HG02610 (cell line): ENCODE data around the gene CTNND2.
A peak's percentile ranks its signal among the peaks of the same experiment; 100 is the strongest.

Experiments
- ATAC-seq: cut with Tn5 transposase; IDR thresholded peaks from one replicate; pipeline ENCODE4 v1.9.1; 2021; ENCODE audit warnings: mild to moderate bottlenecking, moderate library complexity; ENCODE audit not compliant: unreplicated experiment

CTNND2 gene

DNA sequence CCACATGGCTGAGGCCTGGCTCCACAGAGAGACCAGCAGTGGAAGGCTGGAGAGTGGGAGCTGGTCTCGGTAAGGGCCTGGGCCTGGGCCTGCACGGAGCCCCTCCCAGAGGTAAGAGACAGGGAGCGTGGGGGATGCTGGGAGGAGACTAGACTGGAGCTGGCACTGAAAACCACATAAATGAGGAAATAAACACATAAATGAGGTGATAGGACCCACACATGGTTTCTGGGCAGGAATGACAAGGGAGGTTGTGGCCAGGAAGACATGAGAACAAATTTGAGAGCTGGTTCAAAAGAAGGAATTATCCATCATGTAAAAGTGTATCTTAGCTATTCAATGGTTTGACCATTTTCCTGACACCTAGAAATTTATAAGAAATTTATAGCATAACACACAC, 691.5 kb downstream of the CTNND2 start:
- ATAC-seq: no peak

DNA sequence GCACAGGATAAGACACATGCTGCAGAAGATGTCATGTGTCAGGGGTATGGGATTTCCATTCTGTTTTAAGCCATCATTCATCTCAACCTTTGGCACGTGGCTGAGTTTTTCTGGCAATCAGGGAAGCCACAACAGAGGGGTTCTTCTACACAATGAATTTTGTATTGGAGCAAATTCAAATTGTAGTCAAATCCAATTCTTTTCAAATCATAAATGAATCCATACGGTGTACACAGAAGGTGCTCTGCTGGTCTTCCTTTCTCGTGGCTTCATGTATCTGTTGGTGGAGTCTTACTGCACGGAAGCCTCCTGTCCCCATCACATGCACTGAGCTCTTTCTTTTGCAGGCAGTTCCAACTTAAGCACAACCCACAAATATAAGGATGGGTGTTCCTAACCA, 706.5 kb downstream of the CTNND2 start:
- no peak for ATAC-seq

DNA sequence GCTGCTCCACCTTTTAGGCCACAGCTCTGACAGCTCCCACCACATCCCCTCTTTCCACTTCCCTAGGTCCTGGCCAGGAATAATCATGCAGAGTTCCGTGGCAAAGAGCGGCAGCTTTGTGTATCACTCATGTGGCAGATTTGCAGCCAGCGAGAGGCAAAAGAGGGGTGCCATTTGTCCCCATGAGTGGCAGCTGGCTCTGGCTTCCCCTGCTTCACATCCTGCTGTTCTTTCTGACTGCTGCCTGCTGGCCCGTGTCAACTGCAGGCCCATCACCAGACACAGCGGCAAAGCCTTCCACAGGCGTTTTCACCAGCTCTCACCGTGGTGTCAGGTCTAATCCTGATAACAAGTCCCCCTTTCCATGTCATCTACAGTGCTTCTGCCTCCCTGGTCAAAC, 712.6 kb downstream of the CTNND2 start:
- ATAC-seq: no peak

DNA sequence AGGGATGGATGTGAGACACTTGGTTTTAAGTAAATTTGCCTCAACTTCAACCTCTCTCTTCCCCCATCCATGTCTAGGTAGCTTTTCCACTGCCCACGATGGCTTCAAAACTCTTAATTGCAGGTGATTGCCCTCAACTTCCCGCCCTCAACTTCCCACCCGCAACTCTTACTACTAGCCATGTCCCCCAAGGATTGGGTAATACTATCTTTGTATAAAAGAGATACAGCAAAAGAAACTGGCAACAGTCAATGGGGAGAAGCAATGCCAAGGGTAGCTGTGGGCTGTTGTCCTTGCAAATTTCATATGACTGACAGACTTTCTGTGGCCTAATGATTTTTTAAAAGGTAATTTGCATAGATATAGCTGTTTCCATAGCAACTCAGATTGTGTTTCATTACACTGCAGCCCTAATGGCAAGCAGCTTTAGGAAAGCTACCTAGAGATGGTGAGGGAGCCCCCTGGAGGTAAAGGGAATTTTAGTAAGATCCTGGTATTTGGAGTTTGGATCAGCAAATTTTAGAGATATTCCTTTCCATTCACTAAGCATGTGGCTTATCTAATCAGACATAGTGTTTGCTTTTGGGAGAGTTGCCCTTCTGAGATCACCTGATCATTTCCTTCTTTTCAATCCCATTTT, 721.7 kb downstream of the CTNND2 start:
- peak; percentile 66 for ATAC-seq

DNA sequence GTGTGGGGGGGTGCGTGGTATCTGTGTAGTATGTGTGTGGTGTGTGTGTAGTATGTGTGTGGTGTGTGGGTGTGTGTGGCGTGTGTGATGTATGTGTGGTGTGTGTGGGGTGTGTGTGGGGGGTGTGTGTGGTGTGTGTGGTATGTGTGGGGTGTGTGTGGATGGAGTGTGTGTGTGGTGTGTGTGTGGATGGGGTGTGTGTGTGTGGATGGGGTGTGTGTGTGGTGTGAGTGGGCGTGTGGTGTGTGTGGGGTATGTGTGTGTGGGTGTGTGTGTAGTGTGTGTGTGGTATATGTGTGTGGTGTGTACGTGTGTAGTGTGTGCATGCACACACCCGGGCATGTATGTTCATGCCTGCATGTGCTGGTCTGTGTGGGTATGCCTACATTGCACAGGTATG, 722.3 kb downstream of the CTNND2 start:
- ATAC-seq: no peak

DNA sequence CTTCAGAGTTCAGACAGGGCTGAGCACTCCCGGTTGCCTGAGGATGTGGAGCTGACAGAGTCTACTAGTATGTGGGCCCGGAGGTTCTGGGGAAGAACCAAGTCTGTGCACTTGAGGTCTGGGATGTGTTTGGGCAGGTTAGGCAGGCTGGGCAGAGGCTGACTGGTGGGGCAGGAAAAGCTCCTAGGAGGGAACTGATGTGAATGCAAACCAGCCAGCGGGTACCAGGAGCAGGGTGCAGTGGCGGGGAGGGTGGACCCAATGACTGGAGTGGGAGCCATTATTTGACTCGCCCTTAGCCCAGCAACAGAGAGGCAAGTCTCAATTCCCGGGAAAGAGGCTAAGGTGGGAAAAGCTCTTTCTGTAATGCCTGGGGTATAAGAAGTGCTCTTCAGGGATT, 723.4 kb downstream of the CTNND2 start:
- no peak for ATAC-seq

DNA sequence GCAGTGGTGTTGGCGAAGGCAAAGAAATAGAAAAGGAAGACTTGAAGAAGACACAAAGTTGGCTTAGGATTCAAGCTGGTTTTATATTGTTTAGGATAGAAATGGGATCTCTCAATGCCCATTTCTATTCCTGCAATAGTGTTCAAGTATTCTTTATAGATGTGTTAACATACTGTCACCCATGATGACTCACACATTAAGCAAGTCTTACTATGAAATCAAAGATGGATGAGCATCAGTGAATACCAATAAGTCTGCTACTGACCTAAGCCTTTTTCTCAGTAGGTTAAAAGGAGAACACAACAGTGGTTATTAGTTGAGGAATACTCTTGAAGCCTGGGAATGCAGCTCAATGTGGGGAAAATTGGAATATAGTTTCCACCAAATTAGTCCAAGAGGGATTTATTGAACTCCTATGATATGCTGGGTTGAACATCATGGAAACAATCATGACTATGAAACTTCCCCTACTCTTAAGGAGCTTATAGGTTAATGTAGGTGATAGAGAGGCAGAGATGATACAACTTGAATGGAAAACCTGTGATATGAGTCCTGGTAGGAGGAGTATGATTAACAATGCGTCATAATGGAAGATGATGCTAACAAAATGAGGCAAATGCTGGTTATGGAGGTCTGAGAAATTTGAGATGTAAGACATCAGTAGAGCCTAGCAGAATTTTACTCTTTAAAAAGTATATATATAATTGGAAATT, 726.1 kb downstream of the CTNND2 start:
- no peak for ATAC-seq

DNA sequence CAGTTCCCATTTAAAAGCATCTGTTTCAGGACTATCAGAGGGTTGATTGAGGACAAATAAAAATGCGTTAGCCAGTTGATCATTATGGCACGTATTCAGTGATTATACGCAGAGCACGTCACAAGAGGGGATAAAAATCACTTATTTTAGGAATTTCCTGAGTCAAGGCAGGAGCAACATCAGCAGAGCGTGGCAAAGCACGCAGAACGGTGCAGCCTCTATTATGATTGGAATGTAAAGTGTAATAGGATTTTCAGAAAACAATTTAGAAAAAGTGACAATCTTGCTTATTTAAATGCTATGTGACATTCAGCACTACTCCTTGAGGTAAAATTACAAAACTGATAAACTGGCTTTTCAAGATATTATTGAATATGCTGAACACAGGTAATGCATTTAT, 729.7 kb downstream of the CTNND2 start:
- no peak for ATAC-seq

DNA sequence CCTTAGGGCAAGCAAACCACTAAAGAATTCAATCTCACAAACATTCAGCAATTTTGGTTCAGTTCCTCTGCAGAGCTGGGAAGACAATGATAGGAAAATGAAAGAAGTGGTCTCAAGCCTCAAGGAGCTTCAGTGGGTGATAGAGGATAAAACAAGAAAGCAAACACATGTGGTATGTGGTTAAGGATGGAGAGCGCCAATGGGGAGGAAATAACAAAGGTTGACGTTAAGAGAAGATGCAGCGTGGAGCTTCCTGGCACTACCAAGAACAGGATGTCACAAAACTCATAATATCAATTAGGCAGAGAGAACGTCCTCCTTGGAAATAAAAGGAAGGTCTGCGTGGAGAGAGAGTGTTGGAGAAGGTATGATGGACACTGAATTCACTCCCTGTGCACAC, 731.8 kb downstream of the CTNND2 start:
- ATAC-seq: no peak

DNA sequence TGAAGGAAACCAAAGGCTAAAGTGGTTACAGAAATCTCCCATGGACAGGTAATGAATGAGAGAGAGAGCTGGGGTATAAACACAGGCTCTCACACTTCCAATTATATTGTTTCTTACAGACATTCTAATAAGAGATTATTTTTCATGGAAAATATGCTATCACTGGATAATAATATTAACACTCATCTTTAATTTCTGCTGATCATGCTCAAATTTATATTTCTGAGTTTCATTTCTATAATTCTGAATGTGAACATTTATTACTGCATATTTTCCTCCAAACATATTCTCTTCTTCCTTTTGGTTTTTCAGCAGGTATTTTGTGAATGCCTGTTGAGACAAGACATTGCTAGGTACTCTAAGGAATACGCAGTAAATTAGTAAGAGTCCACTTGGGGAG, 733.0 kb downstream of the CTNND2 start:
- no peak for ATAC-seq

DNA sequence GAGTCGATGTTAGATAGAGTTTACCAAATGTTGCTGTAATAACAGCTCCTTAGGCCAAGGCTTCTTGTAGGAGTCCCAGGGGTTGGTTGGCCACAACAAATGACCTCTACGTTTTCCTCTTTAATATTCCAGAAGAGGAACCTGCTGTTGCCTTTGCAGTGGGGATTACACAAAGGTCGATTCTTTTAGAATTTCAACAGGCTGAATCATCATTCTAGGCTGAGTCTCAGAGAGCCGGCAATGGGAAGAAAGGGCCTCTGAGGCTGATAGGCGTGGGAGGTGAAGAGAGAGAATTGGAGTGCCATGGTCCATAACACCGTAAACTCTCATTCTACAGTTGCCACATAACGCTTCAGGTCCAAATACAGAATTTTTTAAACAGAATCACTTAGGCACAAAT, 737.3 kb downstream of the CTNND2 start:
- no peak for ATAC-seq

DNA sequence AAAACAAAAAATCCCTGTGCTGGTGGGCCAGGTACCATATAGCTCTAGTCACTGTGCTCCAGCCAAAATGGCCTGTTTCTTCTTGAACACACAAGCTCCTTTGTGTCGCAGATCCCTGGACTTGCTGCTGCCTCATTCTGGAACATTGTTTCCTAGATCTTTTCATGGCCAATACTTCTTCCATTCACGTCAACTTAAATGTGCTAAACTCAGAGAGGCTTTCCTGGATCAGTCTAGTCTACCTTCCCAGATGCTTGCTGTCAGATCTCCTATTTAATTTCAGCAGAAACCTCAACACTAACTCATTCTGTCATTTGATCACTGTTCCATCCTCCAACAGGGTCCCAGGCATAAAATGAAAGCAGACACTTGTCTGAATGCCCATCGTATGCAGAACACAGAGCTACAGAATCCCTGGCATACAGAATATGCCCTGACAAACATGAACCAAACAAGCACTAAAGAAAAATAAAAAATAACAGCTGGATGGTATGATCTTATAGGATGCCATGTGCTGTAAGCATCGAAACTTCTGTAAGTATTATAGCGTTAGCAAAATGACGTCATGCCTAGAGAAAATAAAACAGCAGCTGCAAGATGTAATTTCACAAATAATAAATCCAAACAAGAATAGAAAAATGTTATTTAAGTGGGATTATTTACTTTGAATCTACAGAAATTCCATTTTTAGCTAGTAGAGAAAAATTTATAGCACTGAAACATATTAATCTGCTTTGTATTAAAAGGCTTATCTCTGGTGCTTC, 739.5 kb downstream of the CTNND2 start:
- ATAC-seq: no peak

DNA sequence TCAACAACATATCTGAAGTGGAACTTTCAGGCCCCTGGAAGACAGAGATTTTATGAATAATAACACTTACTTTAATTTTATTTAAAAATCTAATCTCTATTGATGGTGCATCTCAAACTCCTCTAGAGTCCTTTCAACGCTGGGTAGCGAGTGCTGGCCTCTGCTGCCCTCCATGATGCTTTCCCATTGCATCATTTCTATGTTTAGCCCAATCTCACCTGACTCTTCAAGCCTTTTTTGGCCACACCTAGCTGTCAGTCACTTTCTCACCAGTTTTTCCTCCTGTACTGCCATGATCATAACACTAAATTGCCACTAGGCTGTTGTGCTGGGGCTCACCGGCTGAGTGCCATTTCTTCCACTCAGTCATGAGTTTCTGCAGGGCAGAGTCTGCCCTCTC, 747.1 kb downstream of the CTNND2 start:
- ATAC-seq: no peak

DNA sequence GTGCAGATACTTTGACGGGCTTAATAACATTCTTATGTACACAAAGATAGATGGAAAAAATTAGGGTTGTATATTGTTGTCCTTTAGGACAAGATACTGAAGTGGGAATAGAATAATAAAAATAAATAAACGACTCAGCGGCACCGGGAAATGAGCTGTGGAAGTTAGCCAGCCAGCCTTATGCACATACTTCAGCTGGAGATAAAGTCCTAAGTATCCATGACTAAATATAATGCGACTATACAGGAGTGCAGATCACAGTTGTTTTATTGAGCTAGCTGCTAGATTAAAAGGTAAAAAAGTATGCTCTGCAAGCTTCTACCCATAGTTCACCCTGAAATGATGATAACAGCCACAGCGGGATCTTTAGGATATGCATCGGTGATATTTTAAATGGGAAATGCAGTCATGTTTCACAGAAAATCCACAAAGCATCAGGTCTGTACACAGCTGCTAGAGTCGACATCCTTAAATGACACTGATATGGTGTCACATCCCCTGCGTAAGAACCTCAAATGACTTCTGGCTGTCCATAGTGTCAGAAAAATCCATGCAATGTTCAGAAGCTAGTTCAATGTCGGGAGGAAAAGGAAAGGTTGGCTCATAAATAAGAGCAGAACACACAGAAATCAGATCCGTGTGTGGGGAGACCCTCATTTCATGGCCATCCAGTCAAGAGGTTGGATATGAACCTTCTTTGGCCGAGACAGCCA, 750.4 kb downstream of the CTNND2 start:
- no peak for ATAC-seq

DNA sequence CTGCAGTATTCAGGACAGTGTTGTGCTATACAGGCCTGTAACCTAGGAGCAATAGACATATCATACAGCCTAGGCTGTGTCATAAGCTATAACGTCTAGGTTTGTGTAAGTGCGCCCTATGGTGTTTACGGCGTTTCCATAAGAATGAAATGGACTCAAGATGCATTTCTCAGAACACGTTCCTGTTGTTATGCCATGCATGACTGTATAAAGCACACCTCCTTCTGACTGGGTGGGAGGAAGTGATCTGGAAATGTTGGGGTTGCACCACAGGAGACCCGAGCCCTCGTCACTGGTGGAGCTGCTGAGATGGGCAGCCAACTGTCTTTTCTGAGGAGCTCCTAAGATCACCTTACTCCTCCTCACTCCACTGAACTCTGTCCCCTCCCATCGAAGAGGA, 751.9 kb downstream of the CTNND2 start:
- ATAC-seq: no peak

DNA sequence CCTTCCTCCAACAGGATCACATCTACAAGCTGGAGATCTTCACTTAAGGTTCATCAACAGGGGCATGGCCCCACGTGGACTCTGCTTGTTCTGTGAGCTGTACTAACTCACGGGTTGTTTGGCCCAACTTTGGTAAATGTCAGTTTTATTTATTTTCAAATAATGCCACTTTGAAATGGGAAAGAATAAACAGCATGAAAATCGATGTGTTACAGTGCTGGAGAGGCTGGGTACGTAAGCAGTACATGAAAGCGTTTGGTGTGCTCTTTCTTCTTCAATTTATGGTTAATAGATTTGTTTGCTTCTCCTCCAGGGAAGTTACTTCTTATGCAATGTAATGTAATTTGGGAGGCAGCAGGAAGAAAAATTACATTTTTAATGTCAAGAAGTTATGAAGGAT, 753.3 kb downstream of the CTNND2 start:
- ATAC-seq: no peak

DNA sequence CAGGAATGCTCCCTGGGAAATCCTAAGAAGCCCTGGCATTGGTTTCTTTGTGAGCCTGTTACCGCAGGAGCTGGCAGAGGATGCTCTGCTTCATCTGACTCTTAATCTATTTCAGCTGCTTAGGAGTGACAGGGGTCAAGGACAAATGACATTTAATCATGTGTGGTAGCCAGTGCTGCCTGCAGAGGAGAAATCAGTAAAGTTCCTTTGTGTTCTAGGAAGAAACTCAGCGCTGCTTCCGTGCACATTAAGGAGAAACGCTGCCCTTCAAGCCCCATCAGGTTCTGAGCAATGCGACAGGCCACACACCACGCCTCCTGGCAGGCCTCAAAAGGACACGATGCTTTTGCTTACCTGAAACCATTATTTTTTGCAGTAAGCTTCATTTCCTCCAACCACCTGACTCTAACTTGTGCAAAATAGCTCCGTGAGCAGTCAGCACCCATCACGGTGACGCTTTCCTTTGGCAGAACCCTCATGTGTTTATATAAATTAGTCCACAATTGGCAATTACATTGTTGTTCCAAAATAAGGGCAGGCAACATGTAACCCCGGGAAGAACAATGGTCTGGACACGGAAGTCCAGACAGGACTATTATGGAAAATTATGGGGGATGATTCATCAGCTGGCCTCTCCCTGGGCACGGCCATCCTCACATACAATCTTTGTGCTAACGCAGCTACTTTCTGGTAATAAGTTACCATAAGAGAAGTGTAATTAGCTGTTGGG, 755.3 kb downstream of the CTNND2 start:
- no peak for ATAC-seq

DNA sequence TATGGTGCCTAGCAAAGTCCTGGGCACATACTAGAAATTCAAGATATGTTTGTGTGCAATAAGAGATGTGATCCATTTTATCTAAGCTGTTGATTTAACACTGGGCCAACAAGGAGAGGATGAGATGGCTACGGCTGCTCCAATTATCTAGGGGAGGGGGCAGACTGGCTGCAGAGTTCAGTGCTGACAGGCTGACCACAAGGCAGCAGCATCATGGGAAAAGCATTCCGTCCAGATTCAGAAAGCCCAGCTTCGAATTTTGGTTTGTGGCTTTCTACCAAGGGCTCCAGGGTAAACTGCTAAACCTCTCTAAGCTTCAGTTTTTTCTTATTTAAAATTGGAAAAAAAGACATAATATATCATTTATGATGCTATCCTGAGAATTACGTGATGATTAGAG, 758.1 kb downstream of the CTNND2 start:
- no peak for ATAC-seq

DNA sequence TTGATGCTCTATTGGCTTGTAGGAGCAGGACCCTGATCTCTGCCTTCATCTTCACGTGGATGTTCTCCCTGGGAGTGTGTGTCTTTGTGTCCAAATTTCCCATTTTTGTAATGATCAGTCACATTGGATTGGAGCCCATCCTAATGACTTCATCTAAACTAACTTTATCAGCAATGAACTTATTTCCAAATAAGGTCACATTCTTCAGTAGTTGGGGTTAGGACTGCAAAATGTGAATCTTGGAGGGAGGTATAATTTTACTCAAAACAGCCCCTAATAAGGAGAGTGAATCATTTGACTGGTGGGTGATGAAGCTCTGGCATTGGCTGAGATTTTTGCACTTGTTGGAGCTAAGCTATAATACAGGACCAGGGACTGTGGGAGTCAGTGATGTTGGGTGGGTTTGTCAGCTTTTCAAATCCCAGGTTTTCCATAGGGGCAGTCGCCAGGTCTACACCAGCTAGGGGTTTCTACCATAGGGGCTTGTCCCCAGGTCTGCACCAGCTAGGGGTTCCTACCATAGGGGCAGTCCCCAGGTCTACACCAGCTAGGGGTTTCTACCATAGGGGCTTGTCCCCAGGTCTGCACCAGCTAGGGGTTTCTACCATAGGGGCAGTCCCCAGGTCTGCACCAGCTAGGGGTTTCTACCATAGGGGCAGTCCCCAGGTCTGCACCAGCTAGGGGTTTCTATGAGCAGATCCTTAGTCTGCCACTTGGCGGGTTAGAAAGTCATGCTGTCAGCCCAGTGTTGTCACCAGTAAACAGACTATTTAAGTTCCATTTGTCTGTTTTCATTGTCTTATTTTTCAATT, 760.6 kb downstream of the CTNND2 start:
- peak; percentile 95 for ATAC-seq
